Chondrocyte (in vitro differentiated cells): ENCODE measurements around the gene NEGR1. TPM values are rescaled to one million over a fixed set of nuclear protein-coding genes. Genes with fewer than 3 reads are reported as not detected.

Experiments
- DNase-seq: peaks from one replicate; pipeline ENCODE4 v3.0.0; 2021; ENCODE audit warnings: mixed read lengths, low spot score
- H3K27ac Mint-ChIP-seq: one replicate; pipeline ENCODE4 v1.8.0; 2021; ENCODE audit warnings: mild to moderate bottlenecking, moderate library complexity, mixed read lengths; ENCODE audit not compliant: unreplicated experiment
- H3K27me3 Mint-ChIP-seq: 2 replicates; pipeline ENCODE4 v1.8.0; 2021; ENCODE audit warnings: low read depth, mixed read lengths
- H3K36me3 Mint-ChIP-seq: 2 replicates; pipeline ENCODE4 v1.8.0; 2021; ENCODE audit warnings: low read depth, mixed read lengths
- H3K4me1 Mint-ChIP-seq: 2 replicates; pipeline ENCODE4 v1.8.0; 2021; ENCODE audit warnings: low read depth, mild to moderate bottlenecking, mixed read lengths
- H3K4me3 Mint-ChIP-seq: one replicate; pipeline ENCODE4 v1.8.0; 2021; ENCODE audit warnings: mild to moderate bottlenecking, moderate library complexity, mixed read lengths; ENCODE audit not compliant: unreplicated experiment
- H3K9me3 Mint-ChIP-seq: 2 replicates; pipeline ENCODE4 v1.8.0; 2021; ENCODE audit warnings: low read depth, mixed read lengths
- total RNA-seq: library from RNA; stranded (reverse); gene quantifications from 3 replicates; pipeline ENCODE4 v1.2.1, GENCODE V29; 2021
- TF ChIP-seq, protein P1 (sequence below): fragments of 200-600 bp; sonication (generic); IDR thresholded peaks from 2 replicates; pipeline ENCODE4 v1.5.0; 2021; ENCODE audit warnings: antibody characterized with exemption, mild to moderate bottlenecking, moderate library complexity

The NEGR1 gene
- total RNA-seq, 1 donor from 2014 or later: 7.7 TPM

DNA sequence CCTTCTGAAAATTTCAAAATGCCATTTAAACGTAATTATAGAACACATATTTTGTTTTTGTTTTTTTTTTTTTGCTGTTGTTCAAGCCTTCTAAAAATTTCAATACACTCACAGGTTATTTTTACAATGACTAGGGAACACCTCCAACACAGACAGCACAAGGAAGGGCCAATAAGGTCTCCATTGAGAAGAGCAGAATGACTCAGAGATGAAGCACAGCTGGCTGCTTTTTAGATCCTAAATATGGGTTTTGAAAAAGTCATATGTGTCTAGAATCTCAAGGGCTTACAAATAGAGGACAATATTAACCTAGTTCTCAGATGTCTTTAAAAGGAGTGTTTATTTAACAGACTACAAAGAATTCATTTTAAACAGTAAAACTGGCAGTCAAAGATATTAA is 104.6 kb downstream of the NEGR1 start:
- TF ChIP-seq, protein P1, sequence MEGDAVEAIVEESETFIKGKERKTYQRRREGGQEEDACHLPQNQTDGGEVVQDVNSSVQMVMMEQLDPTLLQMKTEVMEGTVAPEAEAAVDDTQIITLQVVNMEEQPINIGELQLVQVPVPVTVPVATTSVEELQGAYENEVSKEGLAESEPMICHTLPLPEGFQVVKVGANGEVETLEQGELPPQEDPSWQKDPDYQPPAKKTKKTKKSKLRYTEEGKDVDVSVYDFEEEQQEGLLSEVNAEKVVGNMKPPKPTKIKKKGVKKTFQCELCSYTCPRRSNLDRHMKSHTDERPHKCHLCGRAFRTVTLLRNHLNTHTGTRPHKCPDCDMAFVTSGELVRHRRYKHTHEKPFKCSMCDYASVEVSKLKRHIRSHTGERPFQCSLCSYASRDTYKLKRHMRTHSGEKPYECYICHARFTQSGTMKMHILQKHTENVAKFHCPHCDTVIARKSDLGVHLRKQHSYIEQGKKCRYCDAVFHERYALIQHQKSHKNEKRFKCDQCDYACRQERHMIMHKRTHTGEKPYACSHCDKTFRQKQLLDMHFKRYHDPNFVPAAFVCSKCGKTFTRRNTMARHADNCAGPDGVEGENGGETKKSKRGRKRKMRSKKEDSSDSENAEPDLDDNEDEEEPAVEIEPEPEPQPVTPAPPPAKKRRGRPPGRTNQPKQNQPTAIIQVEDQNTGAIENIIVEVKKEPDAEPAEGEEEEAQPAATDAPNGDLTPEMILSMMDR: no peak
- no peak overlapping the region for H3K27ac Mint-ChIP-seq
- H3K4me3 Mint-ChIP-seq: no peak overlapping the region
- no peaks in the 10 kb centered on the region for H3K36me3 Mint-ChIP-seq
- no peak for DNase-seq
- peaks cover 13% of the 10 kb centered on the region for H3K4me1 Mint-ChIP-seq
- no peaks in the 10 kb centered on the region for H3K27me3 Mint-ChIP-seq
- no peaks in the 10 kb centered on the region for H3K9me3 Mint-ChIP-seq

- Mint-ChIP-seq H3K27ac (no peak overlapping the region), H3K4me1 (no peaks in the 10 kb centered on the region), H3K36me3 (no peaks in the 10 kb centered on the region), H3K27me3 (no peaks in the 10 kb centered on the region), H3K9me3 (no peaks in the 10 kb centered on the region), H3K4me3 (no peak overlapping the region)
- no peak for DNase-seq
- TF ChIP-seq, protein P1: no peak
Observed at GRCh38 chr1:72170246-72170645, 112.1 kb downstream of the NEGR1 start.

- Mint-ChIP-seq H3K27me3 (no peaks in the 10 kb centered on the region), H3K4me3 (no peak overlapping the region), H3K9me3 (no peaks in the 10 kb centered on the region), H3K36me3 (no peaks in the 10 kb centered on the region), H3K4me1 (no peaks in the 10 kb centered on the region), H3K27ac (no peak overlapping the region)
- TF ChIP-seq, protein P1: no peak
- DNase-seq: no peak
Observed at GRCh38 chr1:72166426-72166825, 115.9 kb downstream of the NEGR1 start.

- Mint-ChIP-seq H3K36me3 (no peaks in the 10 kb centered on the region), H3K4me1 (no peaks in the 10 kb centered on the region), H3K9me3 (no peaks in the 10 kb centered on the region), H3K27me3 (no peaks in the 10 kb centered on the region), H3K4me3 (no peak overlapping the region), H3K27ac (no peak overlapping the region)
- DNase-seq: no peak
- TF ChIP-seq, protein P1: no peak
Observed at GRCh38 chr1:72150508-72150907, 131.8 kb downstream of the NEGR1 start.

- TF ChIP-seq, protein P1: no peak
- Mint-ChIP-seq H3K36me3 (peaks cover 2% of the 10 kb centered on the region), H3K27me3 (no peaks in the 10 kb centered on the region), H3K9me3 (peaks cover 9% of the 10 kb centered on the region), H3K4me1 (no peaks in the 10 kb centered on the region), H3K4me3 (no peak overlapping the region), H3K27ac (no peak overlapping the region)
- DNase-seq: no peak
Observed at GRCh38 chr1:72141875-72142274, 140.5 kb downstream of the NEGR1 start.
